Pancreas (tissue), 10 donors: ENCODE results near the gene CBFA2T2. TPM values are rescaled to one million over a fixed set of nuclear protein-coding genes. Genes with fewer than 3 reads are reported as not detected.

Experiments used
- ATAC-seq, 4 donors: fragments of 200-7000 bp; cut with Tn5 transposase; one replicate each; pipeline versions ENCODE4 v1.8.0 to v1.9.1; 2020; ENCODE audit warnings: mild to moderate bottlenecking in 4 of 4, moderate library complexity in 4 of 4
- DNase-seq, 6 donors: peaks; one replicate each; pipeline ENCODE4 v3.0.0-alpha.2; 2020
- FAIRE-seq: peaks from 2 replicates; lab custom pipeline; 2012; peaks lifted over from hg19 to GRCh38; lab: Jason Lieb, UNC
- H3K27ac ChIP-seq, 4 donors: fragments of 200-600 bp; sonication (generic); 1 replicate in 3 of 4; 2 replicates in 1 of 4; pipeline versions ENCODE4 v1.5.0 to v1.8.0; 2020
- H3K27me3 ChIP-seq, 4 donors: fragments of 200-600 bp; one replicate each; pipeline ENCODE4 v1.8.0; 2021
- H3K36me3 ChIP-seq, 3 donors: fragments of 200-600 bp; sonication (generic) in 1 of 3; one replicate each; pipeline versions ENCODE4 v1.5.0 to v1.8.0; 2020 to 2021
- H3K4me1 ChIP-seq, 3 donors: fragments of 200-600 bp; one replicate each; pipeline ENCODE4 v1.8.0; 2021
- H3K4me3 ChIP-seq, 4 donors: fragments of 200-600 bp; sonication (generic) in 2 of 4; one replicate each; pipeline versions ENCODE4 v1.5.0 to v1.8.0; 2020 to 2021
- H3K9me3 ChIP-seq, 4 donors: fragments of 200-600 bp; one replicate each; pipeline ENCODE4 v1.8.0; 2021
- CTCF ChIP-seq, 4 donors: fragments of 200-600 bp; sonication (generic) in 3 of 4; IDR thresholded peaks; one replicate each; pipeline versions ENCODE4 v1.5.0 to v1.8.0; 2021; ENCODE audit warnings: antibody characterized with exemption in 4 of 4
- WGBS, 2 donors: extraction: QIAGEN DNeasy Blood & Tissue Kit; methylation state at CpG; one replicate each; pipeline ENCODE4 v1.1.7; 2013; 5-methylcytosine and 5-hydroxymethylcytosine counted together
- intact Hi-C, 3 donors: fragments of 100-400 bp; cut with DNase I; formaldehyde crosslinking; loops; one replicate each; pipeline versions ENCODE4 v1.11.1 to v1.14.2; 2022
- polyA plus RNA-seq, 2 donors: library from polyadenylated mRNA; stranded (reverse); fragments of 200-250 nt; gene quantifications; one replicate each; pipeline ENCODE4 v1.2.3, GENCODE V29; 2013
- total RNA-seq, 6 donors: library from RNA; stranded (reverse); fragmentation: NEBNext Ultra II Directional in 4 of 6; extraction: Animal tissue kit (Norgen Biotek cat#: 25700) in 4 of 6; gene quantifications; one replicate each; pipeline versions ENCODE4 v1.2.1 to v1.2.4, GENCODE V29; 2021 to 2023
- donor health status: healthy with polysubstance abuse.
- donor health status: DM: no; HTN: no; CAD: no; lungs with moderate emphysema.
- donor health status: DM: no; HTN: no; CAD: no.
- donor health status: control.
- donor health status: control.
- donor health status: Bipolar disorder and iron deficiency.
- donor health status: DM: yes; HTN: yes; CAD: no.
- donor health status: DM: no; HTN: no; CAD: no.
- donor health status: DM: no; HTN: no; CAD: no.
- donor health status: DM: yes; HTN: yes; CAD: no.

The CBFA2T2 gene
- total and polyA plus RNA-seq, 8 donors, result 4.7 to 11.6 (median 7.5) TPM

GRCh38 chr20:33667676-33668465 is 178.0 kb downstream of the CBFA2T2 start:
- DNase-seq, result peak; percentile 75 to 95 (median 87)
- Histone ChIP-seq H3K36me3 (no peaks in the 10 kb centered on the region), H3K9me3 (no peaks in the 10 kb centered on the region), H3K4me3 (peak overlapping the region; percentile 39 to 75 (median 45)), H3K27ac (peak overlapping the region; percentile 79 to 96 (median 92)), H3K4me1 (peaks cover 0 to 17% (median 7%) of the 10 kb centered on the region in 3 donors), H3K27me3 (no peaks in the 10 kb centered on the region)
- peak; percentile 70 to 87 (median 86) for TF ChIP-seq CTCF (IDR thresholded peaks at IDR 0.05)
- no peak for FAIRE-seq
- intact Hi-C loops, result no loop called here
- 2 to 20% methylated on average over 45 to 47 of the region's 47 CpGs for WGBS, 2 donors
- ATAC-seq, result peak; percentile 61 to 77 (median 72)

- H3K36me3 ChIP-seq, result no peaks in the 10 kb centered on the region
- no peak for TF ChIP-seq CTCF (IDR thresholded peaks at IDR 0.05)
- H3K27ac ChIP-seq, result no peak overlapping the region
- intact Hi-C loops, result no loop called here
- H3K9me3 ChIP-seq, result no peaks in the 10 kb centered on the region
- 61 to 71% methylated on average over 13 of the region's 13 CpGs for WGBS, 2 donors
- DNase-seq, result no peak
- peaks cover 0 to 23% (median 7%) of the 10 kb centered on the region in 3 donors for H3K4me1 ChIP-seq
- no peaks in the 10 kb centered on the region for H3K27me3 ChIP-seq
- no peak for FAIRE-seq
- H3K4me3 ChIP-seq, result peak overlapping the region in 1 of 4 donors; percentile 75
- no peak for ATAC-seq
Observed at GRCh38 chr20:33668466-33669155, 178.7 kb downstream of the CBFA2T2 start.

- DNase-seq, result no peak
- no peak for FAIRE-seq
- peaks cover 0 to 20% (median 7%) of the 10 kb centered on the region in 3 donors for H3K4me1 ChIP-seq
- no peaks in the 10 kb centered on the region for H3K36me3 ChIP-seq
- WGBS, 2 donors, result 93% methylated on average over 5 of the region's 5 CpGs
- no peak for TF ChIP-seq CTCF (IDR thresholded peaks at IDR 0.05)
- no peak overlapping the region for H3K4me3 ChIP-seq
- H3K27me3 ChIP-seq, result no peaks in the 10 kb centered on the region
- intact Hi-C loops, result no loop called here
- no peak for ATAC-seq
- H3K27ac ChIP-seq, result no peak overlapping the region
- H3K9me3 ChIP-seq, result no peaks in the 10 kb centered on the region
Observed at GRCh38 chr20:33669224-33669623, 179.3 kb downstream of the CBFA2T2 start.

- no peak for FAIRE-seq
- Histone ChIP-seq H3K27me3 (no peaks in the 10 kb centered on the region), H3K36me3 (no peaks in the 10 kb centered on the region), H3K9me3 (no peaks in the 10 kb centered on the region), H3K27ac (no peak overlapping the region), H3K4me3 (no peak overlapping the region), H3K4me1 (peaks cover 0 to 16% (median 7%) of the 10 kb centered on the region in 3 donors)
- intact Hi-C loops, result loop anchor here in 2 of 3 donors (5.0 to 10.0 kb wide), 2 partner anchors 135 to 218 kb away; no protein-coding TSS in a partner anchor
- DNase-seq, result peak in 1 of 6 donors; percentile 62
- no peak for ATAC-seq
- WGBS, 2 donors, result 88 to 93% methylated on average over 13 of the region's 13 CpGs
- no peak for TF ChIP-seq CTCF (IDR thresholded peaks at IDR 0.05)
Observed at GRCh38 chr20:33669873-33670640, 180.2 kb downstream of the CBFA2T2 start.
